Liver (tissue), 9 donors: ENCODE measurements around the gene PCDHGB5. TPM values are rescaled to one million over a fixed set of nuclear protein-coding genes. Genes with fewer than 3 reads are reported as not detected.
A peak's percentile ranks its signal among the peaks of the same experiment; 100 is the strongest.

Experiments
- DNase-seq: peaks from one replicate; pipeline ENCODE4 v3.0.0-alpha.2; 2017; ENCODE audit warnings: low spot score
- H3K27ac ChIP-seq, 2 donors: one replicate each; pipeline ENCODE4 v1.7.0; 2013; ENCODE audit warnings: inconsistent platforms in 2 of 2, low read length in 2 of 2, control low read depth in 1 of 2, low read depth in 1 of 2, mild to moderate bottlenecking in 1 of 2
- H3K27me3 ChIP-seq, 4 donors: one replicate each; pipeline versions ENCODE4 v1.6.1 to v1.7.0; 2013; ENCODE audit warnings: low read length in 3 of 4, inconsistent platforms in 1 of 4, mild to moderate bottlenecking in 1 of 4, moderate library complexity in 1 of 4; ENCODE audit not compliant: control insufficient read depth in 4 of 4, insufficient read depth in 4 of 4
- H3K36me3 ChIP-seq, 4 donors: one replicate each; pipeline versions ENCODE4 v1.6.1 to v1.7.0; 2013; ENCODE audit warnings: low read length in 3 of 4, mild to moderate bottlenecking in 3 of 4, low read depth in 1 of 4, moderate library complexity in 1 of 4; ENCODE audit not compliant: control insufficient read depth in 4 of 4, insufficient read depth in 3 of 4
- H3K4me1 ChIP-seq, 4 donors: one replicate each; pipeline versions ENCODE4 v1.6.1 to v1.7.0; 2013; ENCODE audit warnings: low read length in 3 of 4, mild to moderate bottlenecking in 3 of 4, moderate library complexity in 1 of 4; ENCODE audit not compliant: control insufficient read depth in 4 of 4, insufficient read depth in 4 of 4
- H3K4me3 ChIP-seq, 3 donors: one replicate each; pipeline versions ENCODE4 v1.6.1 to v1.7.0; 2013; ENCODE audit warnings: low read length in 3 of 3, control low read depth in 1 of 3, low read depth in 1 of 3, mild to moderate bottlenecking in 1 of 3
- H3K9ac ChIP-seq, 2 donors: one replicate each; pipeline ENCODE4 v1.7.0; 2013; ENCODE audit warnings: low read length in 2 of 2, mild to moderate bottlenecking in 2 of 2, moderate library complexity in 2 of 2, control low read depth in 1 of 2, low read depth in 1 of 2
- H3K9me3 ChIP-seq, 4 donors: one replicate each; pipeline versions ENCODE4 v1.6.1 to v1.7.0; 2013; ENCODE audit warnings: low read length in 3 of 4; ENCODE audit not compliant: control insufficient read depth in 4 of 4
- ATF3 ChIP-seq: IDR thresholded peaks from 2 replicates; pipeline ENCODE4 v1.6.1; 2016; ENCODE audit warnings: antibody characterized with exemption
- CTCF ChIP-seq: fragments of 150-350 bp; IDR thresholded peaks from 2 replicates; pipeline ENCODE4 v1.5.1; 2017; ENCODE audit warnings: improper control_type of control experiment, low read depth, low read length; ENCODE audit not compliant: missing input control
- EGR1 ChIP-seq, 2 donors: IDR thresholded peaks; 2 replicates each; pipeline ENCODE4 v1.6.1; 2016 to 2018; ENCODE audit warnings: antibody characterized with exemption in 2 of 2, low read depth in 2 of 2
- FOXA1 ChIP-seq: IDR thresholded peaks from 2 replicates; pipeline ENCODE4 v1.6.1; 2016; ENCODE audit warnings: antibody characterized with exemption
- FOXA2 ChIP-seq: IDR thresholded peaks from 2 replicates; pipeline ENCODE4 v1.6.1; 2016; ENCODE audit warnings: antibody characterized with exemption
- HNF4A ChIP-seq, 2 donors: conservative IDR thresholded peaks; 2 replicates each; pipeline ENCODE4 v1.6.1; 2016; ENCODE audit warnings: antibody characterized with exemption in 2 of 2, mild to moderate bottlenecking in 2 of 2
- HNF4G ChIP-seq: IDR thresholded peaks from 2 replicates; pipeline ENCODE4 v1.6.1; 2016; ENCODE audit warnings: antibody characterized with exemption
- JUND ChIP-seq, 2 donors: IDR thresholded peaks; 2 replicates each; pipeline ENCODE4 v1.6.1; 2016; ENCODE audit warnings: antibody characterized with exemption in 2 of 2
- RAD21 ChIP-seq, 2 donors: IDR thresholded peaks; 2 replicates each; pipeline ENCODE4 v1.6.1; 2016; ENCODE audit warnings: antibody characterized with exemption in 2 of 2, mild to moderate bottlenecking in 2 of 2
- REST ChIP-seq: IDR thresholded peaks from 2 replicates; pipeline ENCODE4 v1.6.1; 2016; ENCODE audit warnings: antibody characterized with exemption, mild to moderate bottlenecking
- RXRA ChIP-seq, 2 donors: IDR thresholded peaks; 2 replicates each; pipeline ENCODE4 v1.6.1; 2017 to 2018; ENCODE audit warnings: antibody characterized with exemption in 2 of 2, mild to moderate bottlenecking in 1 of 2
- TAF1 ChIP-seq: conservative IDR thresholded peaks from 2 replicates; pipeline ENCODE4 v1.6.1; 2016; ENCODE audit warnings: antibody characterized with exemption, mild to moderate bottlenecking
- YY1 ChIP-seq: IDR thresholded peaks from 2 replicates; pipeline ENCODE4 v1.6.1; 2016; ENCODE audit warnings: antibody characterized with exemption, mild to moderate bottlenecking
- ZBTB33 ChIP-seq: IDR thresholded peaks from 2 replicates; pipeline ENCODE4 v1.6.1; 2016; ENCODE audit warnings: antibody characterized with exemption
- WGBS: extraction: QIAGEN DNeasy Blood & Tissue Kit; methylation state at CpG from one replicate; pipeline ENCODE4 v1.1.7; 2013; 5-methylcytosine and 5-hydroxymethylcytosine counted together
- polyA plus RNA-seq, 2 donors: library from polyadenylated mRNA; stranded (reverse) in 1 of 2; unstranded in 1 of 2; fragments of 200-250 nt in 1 of 2; fragments of >200 nt in 1 of 2; fragmentation: Nextera tagmentation in 1 of 2; extraction: Ambion mirVana in 1 of 2; gene quantifications; one replicate each; pipeline versions ENCODE4 v1.2.1 to v1.2.3, GENCODE V29; 2013 to 2015
- total RNA-seq, 2 donors: library from RNA; depleted of rRNA; stranded (reverse); fragments of >200 nt; gene quantifications; one replicate each; pipeline ENCODE4 v1.2.3, GENCODE V29; 2014
- donor health status: healthy.
- donor health status: healthy.
- donor health status: healthy.
- donor health status: healthy.
- donor health status: healthy.

PCDHGB5 gene
- total and polyA plus RNA-seq, 4 donors: 0.76 to 3.8 (median 2.3) TPM

DNA sequence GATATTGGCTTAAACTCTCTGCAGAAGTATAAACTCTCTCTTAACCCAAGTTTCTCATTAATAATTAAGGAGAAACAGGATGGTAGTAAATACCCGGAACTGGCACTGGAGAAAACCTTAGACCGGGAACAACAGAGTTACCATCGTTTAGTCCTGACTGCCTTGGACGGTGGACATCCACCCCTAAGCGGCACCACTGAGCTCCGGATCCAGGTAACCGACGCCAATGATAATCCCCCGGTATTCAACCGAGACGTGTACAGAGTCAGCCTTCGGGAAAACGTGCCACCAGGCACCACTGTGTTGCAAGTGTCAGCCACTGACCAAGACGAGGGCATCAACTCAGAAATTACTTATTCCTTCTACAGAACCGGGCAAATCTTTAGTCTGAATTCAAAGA is 861 bp downstream of the PCDHGB5 start:
- H3K9me3 ChIP-seq: peaks cover 15 to 68% (median 35%) of the 10 kb centered on the region in 4 donors
- no peak overlapping the region for H3K9ac ChIP-seq
- 25% methylated on average over 15 of the region's 15 CpGs for WGBS
- H3K27me3 ChIP-seq: peaks cover 0 to 3% (median 0%) of the 10 kb centered on the region in 4 donors
- peak overlapping the region in 2 of 3 donors; percentile 41 to 54 for H3K4me3 ChIP-seq
- H3K27ac ChIP-seq: no peak overlapping the region
- DNase-seq: no peak
- TF ChIP-seq ATF3 (no peak), YY1 (no peak), ZBTB33 (no peak), HNF4A (conservative IDR thresholded peaks at IDR 0.05) (no peak), RAD21 (IDR thresholded peaks at IDR 0.05) (no peak)
- H3K36me3 ChIP-seq: no peaks in the 10 kb centered on the region
- H3K4me1 ChIP-seq: peaks cover 0 to 4% (median 0%) of the 10 kb centered on the region in 4 donors

DNA sequence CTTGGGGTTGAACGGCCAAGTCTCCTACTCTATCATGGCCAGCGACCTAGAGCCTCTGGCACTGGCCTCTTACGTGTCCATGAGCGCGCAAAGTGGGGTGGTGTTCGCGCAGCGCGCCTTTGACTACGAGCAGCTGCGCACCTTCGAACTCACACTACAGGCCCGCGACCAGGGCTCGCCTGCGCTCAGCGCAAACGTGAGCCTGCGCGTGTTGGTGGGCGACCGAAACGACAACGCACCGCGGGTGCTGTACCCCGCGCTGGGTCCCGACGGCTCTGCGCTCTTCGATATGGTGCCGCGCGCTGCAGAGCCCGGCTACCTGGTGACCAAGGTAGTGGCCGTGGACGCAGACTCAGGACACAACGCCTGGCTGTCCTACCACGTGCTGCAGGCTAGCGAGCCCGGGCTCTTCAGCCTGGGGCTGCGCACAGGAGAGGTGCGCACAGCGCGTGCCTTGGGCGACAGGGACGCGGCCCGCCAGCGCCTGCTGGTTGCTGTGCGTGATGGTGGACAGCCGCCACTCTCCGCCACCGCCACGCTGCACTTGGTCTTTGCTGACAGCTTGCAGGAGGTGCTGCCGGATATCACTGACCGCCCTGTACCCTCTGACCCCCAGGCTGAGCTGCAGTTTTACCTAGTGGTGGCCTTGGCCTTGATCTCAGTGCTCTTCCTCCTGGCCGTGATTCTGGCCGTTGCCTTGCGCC is 2.0 kb downstream of the PCDHGB5 start:
- H3K27me3 ChIP-seq: peaks cover 0 to 3% (median 0%) of the 10 kb centered on the region in 4 donors
- 29% methylated on average over 61 of the region's 61 CpGs for WGBS
- H3K4me3 ChIP-seq: peak overlapping the region in 2 of 3 donors; percentile 6 to 54
- H3K4me1 ChIP-seq: peaks cover 0 to 4% (median 0%) of the 10 kb centered on the region in 4 donors
- H3K27ac ChIP-seq: no peak overlapping the region
- no peaks in the 10 kb centered on the region for H3K36me3 ChIP-seq
- H3K9ac ChIP-seq: no peak overlapping the region
- no peak for DNase-seq
- H3K9me3 ChIP-seq: peaks cover 16 to 67% (median 33%) of the 10 kb centered on the region in 4 donors
- TF ChIP-seq HNF4G (no peak), FOXA2 (no peak), RAD21 (IDR thresholded peaks at IDR 0.05) (no peak), CTCF (no peak), REST (no peak), TAF1 (no peak), EGR1 (IDR thresholded peaks at IDR 0.05; ENCODE audit: low read depth in 2 of 2) (no peak), HNF4A (conservative IDR thresholded peaks at IDR 0.05) (no peak), JUND (IDR thresholded peaks at IDR 0.05) (no peak), FOXA1 (no peak), RXRA (IDR thresholded peaks at IDR 0.05) (no peak)
